ENCODE results near the gene SGK2. TPM values are rescaled to one million over a fixed set of nuclear protein-coding genes. Genes with fewer than 3 reads are reported as not detected.
A peak's percentile ranks its signal among the peaks of the same experiment; 100 is the strongest.

Gene SGK2
- total and polyA plus RNA-seq, 2 of the 13 experiments (the other 11 are each of a cell fraction or from before 2014, with no cell fraction given): 6.2 to 29.4 TPM

DNA sequence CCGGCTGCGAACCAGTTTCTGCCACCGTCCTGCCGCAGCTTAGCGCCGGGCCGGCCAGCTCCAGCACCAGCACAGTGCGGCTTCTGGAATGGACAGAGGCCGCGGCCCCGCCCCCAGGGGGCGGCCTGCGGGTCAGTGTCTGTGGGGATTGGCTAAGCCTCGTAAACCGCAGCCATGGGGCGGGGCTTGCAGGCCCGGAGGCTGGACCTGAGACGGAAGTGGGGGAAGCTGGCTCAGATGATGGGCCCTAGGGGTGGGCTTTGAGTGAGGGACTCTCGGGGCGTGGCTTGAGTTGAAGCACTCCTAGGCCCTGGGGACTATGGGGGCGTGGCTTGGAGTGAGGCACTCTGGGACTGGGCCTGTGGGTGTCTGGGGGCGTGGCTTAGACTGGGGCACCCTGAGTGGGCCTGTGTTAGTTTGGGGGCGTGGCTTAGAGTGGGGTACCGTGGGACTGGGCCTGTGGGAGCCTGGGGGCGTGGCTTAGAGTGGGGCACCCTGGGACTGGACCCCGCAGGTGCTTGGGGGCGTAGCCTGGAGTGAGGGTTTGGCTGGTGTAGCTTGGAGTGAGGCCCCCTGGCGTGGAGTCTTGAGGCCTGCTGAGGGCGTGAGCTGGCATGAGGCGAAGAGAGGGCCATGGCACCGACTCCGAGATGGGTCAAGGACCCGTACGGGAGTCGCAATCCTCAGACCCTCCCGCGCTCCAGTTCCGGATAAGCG lies 44.7 kb upstream of the SGK2 start (continued):
- TF ChIP-seq, protein P1, sequence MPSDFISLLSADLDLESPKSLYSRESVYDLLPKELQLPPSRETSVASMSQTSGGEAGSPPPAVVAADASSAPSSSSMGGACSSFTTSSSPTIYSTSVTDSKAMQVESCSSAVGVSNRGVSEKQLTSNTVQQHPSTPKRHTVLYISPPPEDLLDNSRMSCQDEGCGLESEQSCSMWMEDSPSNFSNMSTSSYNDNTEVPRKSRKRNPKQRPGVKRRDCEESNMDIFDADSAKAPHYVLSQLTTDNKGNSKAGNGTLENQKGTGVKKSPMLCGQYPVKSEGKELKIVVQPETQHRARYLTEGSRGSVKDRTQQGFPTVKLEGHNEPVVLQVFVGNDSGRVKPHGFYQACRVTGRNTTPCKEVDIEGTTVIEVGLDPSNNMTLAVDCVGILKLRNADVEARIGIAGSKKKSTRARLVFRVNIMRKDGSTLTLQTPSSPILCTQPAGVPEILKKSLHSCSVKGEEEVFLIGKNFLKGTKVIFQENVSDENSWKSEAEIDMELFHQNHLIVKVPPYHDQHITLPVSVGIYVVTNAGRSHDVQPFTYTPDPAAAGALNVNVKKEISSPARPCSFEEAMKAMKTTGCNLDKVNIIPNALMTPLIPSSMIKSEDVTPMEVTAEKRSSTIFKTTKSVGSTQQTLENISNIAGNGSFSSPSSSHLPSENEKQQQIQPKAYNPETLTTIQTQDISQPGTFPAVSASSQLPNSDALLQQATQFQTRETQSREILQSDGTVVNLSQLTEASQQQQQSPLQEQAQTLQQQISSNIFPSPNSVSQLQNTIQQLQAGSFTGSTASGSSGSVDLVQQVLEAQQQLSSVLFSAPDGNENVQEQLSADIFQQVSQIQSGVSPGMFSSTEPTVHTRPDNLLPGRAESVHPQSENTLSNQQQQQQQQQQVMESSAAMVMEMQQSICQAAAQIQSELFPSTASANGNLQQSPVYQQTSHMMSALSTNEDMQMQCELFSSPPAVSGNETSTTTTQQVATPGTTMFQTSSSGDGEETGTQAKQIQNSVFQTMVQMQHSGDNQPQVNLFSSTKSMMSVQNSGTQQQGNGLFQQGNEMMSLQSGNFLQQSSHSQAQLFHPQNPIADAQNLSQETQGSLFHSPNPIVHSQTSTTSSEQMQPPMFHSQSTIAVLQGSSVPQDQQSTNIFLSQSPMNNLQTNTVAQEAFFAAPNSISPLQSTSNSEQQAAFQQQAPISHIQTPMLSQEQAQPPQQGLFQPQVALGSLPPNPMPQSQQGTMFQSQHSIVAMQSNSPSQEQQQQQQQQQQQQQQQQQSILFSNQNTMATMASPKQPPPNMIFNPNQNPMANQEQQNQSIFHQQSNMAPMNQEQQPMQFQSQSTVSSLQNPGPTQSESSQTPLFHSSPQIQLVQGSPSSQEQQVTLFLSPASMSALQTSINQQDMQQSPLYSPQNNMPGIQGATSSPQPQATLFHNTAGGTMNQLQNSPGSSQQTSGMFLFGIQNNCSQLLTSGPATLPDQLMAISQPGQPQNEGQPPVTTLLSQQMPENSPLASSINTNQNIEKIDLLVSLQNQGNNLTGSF (CRISPR knock-in tag; IDR thresholded peaks at IDR 0.05): peak; percentile 64; the same call in 1 of the 2 replicates
- TF ChIP-seq TBX2 (CRISPR knock-in tag; IDR thresholded peaks at IDR 0.05; ENCODE audit: borderline replicate concordance): peak; percentile 76; the same call in 1 of the 2 replicates
- no peak for TF ChIP-seq CBX5 (CRISPR knock-in tag; IDR thresholded peaks at IDR 0.05; ENCODE audit: borderline replicate concordance)
- TF ChIP-seq KMT2A (CRISPR knock-in tag; IDR thresholded peaks at IDR 0.05): no peak; the same call in 1 of the 2 replicates
- TF ChIP-seq KLF12 (CRISPR knock-in tag; IDR thresholded peaks at IDR 0.05; ENCODE audit: borderline replicate concordance): 0 out of 2 replicates have a peak, but pooled peaks have one; percentile 50
- peak; percentile 10; the same call in 1 of the 2 replicates for TF ChIP-seq ZBTB38 (CRISPR knock-in tag; IDR thresholded peaks at IDR 0.05)
- no peak for TF ChIP-seq ZNF441 (CRISPR knock-in tag; IDR thresholded peaks at IDR 0.05; ENCODE audit: borderline replicate concordance)
- TF ChIP-seq AHR (CRISPR knock-in tag; IDR thresholded peaks at IDR 0.05): no peak
- TF ChIP-seq ZNF724P (CRISPR knock-in tag; IDR thresholded peaks at IDR 0.05; ENCODE audit: borderline replicate concordance): no peak; the same call in 1 of the 2 replicates
- TF ChIP-seq RBM22 (optimal IDR thresholded peaks at IDR 0.05; ENCODE audit: low read length): no peak
- no peak for TF ChIP-seq ZNF354B (CRISPR knock-in tag; IDR thresholded peaks at IDR 0.05)
- no peak; the same call in 1 of the 2 replicates for TF ChIP-seq CEBPB (IDR thresholded peaks at IDR 0.05; ENCODE audit: borderline replicate concordance, low read depth, low read length)
- no peak for TF ChIP-seq ZNF260 (CRISPR knock-in tag; IDR thresholded peaks at IDR 0.05; ENCODE audit: borderline replicate concordance, low read depth)
- TF ChIP-seq, protein P2, sequence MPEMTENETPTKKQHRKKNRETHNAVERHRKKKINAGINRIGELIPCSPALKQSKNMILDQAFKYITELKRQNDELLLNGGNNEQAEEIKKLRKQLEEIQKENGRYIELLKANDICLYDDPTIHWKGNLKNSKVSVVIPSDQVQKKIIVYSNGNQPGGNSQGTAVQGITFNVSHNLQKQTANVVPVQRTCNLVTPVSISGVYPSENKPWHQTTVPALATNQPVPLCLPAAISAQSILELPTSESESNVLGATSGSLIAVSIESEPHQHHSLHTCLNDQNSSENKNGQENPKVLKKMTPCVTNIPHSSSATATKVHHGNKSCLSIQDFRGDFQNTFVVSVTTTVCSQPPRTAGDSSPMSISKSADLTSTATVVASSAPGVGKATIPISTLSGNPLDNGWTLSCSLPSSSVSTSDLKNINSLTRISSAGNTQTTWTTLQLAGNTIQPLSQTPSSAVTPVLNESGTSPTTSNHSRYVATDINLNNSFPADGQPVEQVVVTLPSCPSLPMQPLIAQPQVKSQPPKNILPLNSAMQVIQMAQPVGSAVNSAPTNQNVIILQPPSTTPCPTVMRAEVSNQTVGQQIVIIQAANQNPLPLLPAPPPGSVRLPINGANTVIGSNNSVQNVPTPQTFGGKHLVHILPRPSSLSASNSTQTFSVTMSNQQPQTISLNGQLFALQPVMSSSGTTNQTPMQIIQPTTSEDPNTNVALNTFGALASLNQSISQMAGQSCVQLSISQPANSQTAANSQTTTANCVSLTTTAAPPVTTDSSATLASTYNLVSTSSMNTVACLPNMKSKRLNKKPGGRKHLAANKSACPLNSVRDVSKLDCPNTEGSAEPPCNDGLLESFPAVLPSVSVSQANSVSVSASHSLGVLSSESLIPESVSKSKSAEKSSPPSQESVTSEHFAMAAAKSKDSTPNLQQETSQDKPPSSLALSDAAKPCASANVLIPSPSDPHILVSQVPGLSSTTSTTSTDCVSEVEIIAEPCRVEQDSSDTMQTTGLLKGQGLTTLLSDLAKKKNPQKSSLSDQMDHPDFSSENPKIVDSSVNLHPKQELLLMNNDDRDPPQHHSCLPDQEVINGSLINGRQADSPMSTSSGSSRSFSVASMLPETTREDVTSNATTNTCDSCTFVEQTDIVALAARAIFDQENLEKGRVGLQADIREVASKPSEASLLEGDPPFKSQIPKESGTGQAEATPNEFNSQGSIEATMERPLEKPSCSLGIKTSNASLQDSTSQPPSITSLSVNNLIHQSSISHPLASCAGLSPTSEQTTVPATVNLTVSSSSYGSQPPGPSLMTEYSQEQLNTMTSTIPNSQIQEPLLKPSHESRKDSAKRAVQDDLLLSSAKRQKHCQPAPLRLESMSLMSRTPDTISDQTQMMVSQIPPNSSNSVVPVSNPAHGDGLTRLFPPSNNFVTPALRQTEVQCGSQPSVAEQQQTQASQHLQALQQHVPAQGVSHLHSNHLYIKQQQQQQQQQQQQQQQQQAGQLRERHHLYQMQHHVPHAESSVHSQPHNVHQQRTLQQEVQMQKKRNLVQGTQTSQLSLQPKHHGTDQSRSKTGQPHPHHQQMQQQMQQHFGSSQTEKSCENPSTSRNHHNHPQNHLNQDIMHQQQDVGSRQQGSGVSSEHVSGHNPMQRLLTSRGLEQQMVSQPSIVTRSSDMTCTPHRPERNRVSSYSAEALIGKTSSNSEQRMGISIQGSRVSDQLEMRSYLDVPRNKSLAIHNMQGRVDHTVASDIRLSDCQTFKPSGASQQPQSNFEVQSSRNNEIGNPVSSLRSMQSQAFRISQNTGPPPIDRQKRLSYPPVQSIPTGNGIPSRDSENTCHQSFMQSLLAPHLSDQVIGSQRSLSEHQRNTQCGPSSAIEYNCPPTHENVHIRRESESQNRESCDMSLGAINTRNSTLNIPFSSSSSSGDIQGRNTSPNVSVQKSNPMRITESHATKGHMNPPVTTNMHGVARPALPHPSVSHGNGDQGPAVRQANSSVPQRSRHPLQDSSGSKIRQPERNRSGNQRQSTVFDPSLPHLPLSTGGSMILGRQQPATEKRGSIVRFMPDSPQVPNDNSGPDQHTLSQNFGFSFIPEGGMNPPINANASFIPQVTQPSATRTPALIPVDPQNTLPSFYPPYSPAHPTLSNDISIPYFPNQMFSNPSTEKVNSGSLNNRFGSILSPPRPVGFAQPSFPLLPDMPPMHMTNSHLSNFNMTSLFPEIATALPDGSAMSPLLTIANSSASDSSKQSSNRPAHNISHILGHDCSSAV (CRISPR knock-in tag; IDR thresholded peaks at IDR 0.05; ENCODE audit: borderline replicate concordance): no peak
- TF ChIP-seq RBAK (CRISPR knock-in tag; IDR thresholded peaks at IDR 0.05): no peak
- TF ChIP-seq ZNF772 (CRISPR knock-in tag; IDR thresholded peaks at IDR 0.05): peak; percentile 27; the same call in 1 of the 2 replicates

Measured in HepG2 (cell line).